Esophagus squamous epithelium (tissue), 5 donors: ENCODE data around the gene LPP. TPM values are rescaled to one million over a fixed set of nuclear protein-coding genes. Genes with fewer than 3 reads are reported as not detected.

Experiments
- DNase-seq: peaks from one replicate; lab custom pipeline; 2025; lab: John Stamatoyannopoulos, UW
- H3K27ac ChIP-seq, 4 donors: fragments of 200-600 bp; sonication (generic); one replicate each; pipeline ENCODE4 v1.5.1; 2016 to 2019; ENCODE audit warnings: mild to moderate bottlenecking in 1 of 4
- H3K27me3 ChIP-seq, 4 donors: fragments of 200-600 bp; sonication (generic); 1 replicate in 3 of 4; 2 replicates in 1 of 4; pipeline versions ENCODE4 v1.5.1 to v1.6.0; 2017 to 2021; ENCODE audit warnings: antibody characterized with exemption in 1 of 4
- H3K36me3 ChIP-seq, 3 donors: fragments of 200-600 bp; sonication (generic); one replicate each; pipeline ENCODE4 v1.5.1; 2016 to 2019
- H3K4me1 ChIP-seq, 3 donors: fragments of 200-600 bp; sonication (generic); one replicate each; pipeline ENCODE4 v1.5.1; 2017 to 2019
- H3K4me3 ChIP-seq, 4 donors: fragments of 200-600 bp; sonication (generic); 1 replicate in 3 of 4; 2 replicates in 1 of 4; pipeline ENCODE4 v1.5.1; 2016 to 2019; ENCODE audit warnings: mild to moderate bottlenecking in 2 of 4, moderate library complexity in 1 of 4
- H3K9me3 ChIP-seq, 3 donors: fragments of 200-600 bp; sonication (generic); one replicate each; pipeline ENCODE4 v1.5.1; 2016 to 2019
- CTCF ChIP-seq, 6 experiments: fragments of 450-650 bp in 4 of 6; fragments of 200-600 bp in 2 of 6; sonication (generic) in 2 of 6; IDR thresholded peaks; one replicate each; pipeline ENCODE4 v1.5.1; 2016 to 2019; ENCODE audit warnings: antibody characterized with exemption in 6 of 6, mild to moderate bottlenecking in 4 of 6, moderate library complexity in 4 of 6
- POLR2A ChIP-seq, 4 donors: fragments of 450-650 bp; IDR thresholded peaks; one replicate each; pipeline ENCODE4 v1.6.1; 2017; ENCODE audit warnings: antibody characterized with exemption in 4 of 4, mild to moderate bottlenecking in 4 of 4, moderate library complexity in 3 of 4
- WGBS, 2 donors: methylation state at CpG; one replicate each; pipeline ENCODE4 v1.1.5; 2018; 5-methylcytosine and 5-hydroxymethylcytosine counted together
- intact Hi-C: fragments of 100-400 bp; cut with DNase I; formaldehyde crosslinking; loops from one replicate; pipeline ENCODE4 v1.15.0; 2022
- total RNA-seq, 4 donors: library from RNA; depleted of rRNA; stranded (reverse); fragments of >200 nt; gene quantifications; one replicate each; pipeline ENCODE4 v1.1.0, GENCODE V29; 2016
- donor health status: DM: yes; HTN: yes; CAD: no.

The LPP gene
- total RNA-seq, 4 donors from 2014 or later = 41.4 to 369 (median 97.3) TPM

GRCh38 chr3:188231456-188231855 lies 77.5 kb downstream of the LPP start:
- H3K9me3 ChIP-seq = no peaks in the 10 kb centered on the region
- peak overlapping the region; percentile 22 to 76 (median 70) for H3K27ac ChIP-seq
- TF ChIP-seq POLR2A (IDR thresholded peaks at IDR 0.05) = no peak
- no peak for TF ChIP-seq CTCF (IDR thresholded peaks at IDR 0.05)
- H3K4me1 ChIP-seq = peaks cover 0 to 48% (median 0%) of the 10 kb centered on the region in 3 donors
- DNase-seq = no peak
- H3K27me3 ChIP-seq = no peaks in the 10 kb centered on the region
- no peak overlapping the region for H3K4me3 ChIP-seq
- WGBS, 2 donors = 76 to 82% methylated on average over 3 to 8 of the region's 8 CpGs
- H3K36me3 ChIP-seq = peaks cover 0 to 29% (median 0%) of the 10 kb centered on the region in 3 donors
- intact Hi-C loops = no loop called here

GRCh38 chr3:188232656-188233055 lies 78.7 kb downstream of the LPP start:
- Histone ChIP-seq H3K27ac (peak overlapping the region in 3 of 4 donors; percentile 50 to 72 (median 67)), H3K27me3 (no peaks in the 10 kb centered on the region), H3K36me3 (peaks cover 0 to 23% (median 0%) of the 10 kb centered on the region in 3 donors), H3K4me3 (no peak overlapping the region), H3K9me3 (no peaks in the 10 kb centered on the region), H3K4me1 (peaks cover 0 to 43% (median 0%) of the 10 kb centered on the region in 3 donors)
- TF ChIP-seq POLR2A (IDR thresholded peaks at IDR 0.05) = no peak
- no peak for TF ChIP-seq CTCF (IDR thresholded peaks at IDR 0.05)
- intact Hi-C loops = no loop called here
- DNase-seq = no peak
- WGBS, 2 donors = 38 to 47% methylated on average over 2 of the region's 2 CpGs

- Histone ChIP-seq H3K36me3 (peaks cover 0 to 17% (median 0%) of the 10 kb centered on the region in 3 donors), H3K9me3 (no peaks in the 10 kb centered on the region), H3K4me3 (no peak overlapping the region), H3K27ac (peak overlapping the region; percentile 4 to 72 (median 58)), H3K27me3 (no peaks in the 10 kb centered on the region), H3K4me1 (peaks cover 0 to 36% (median 0%) of the 10 kb centered on the region in 3 donors)
- DNase-seq = no peak
- TF ChIP-seq CTCF (IDR thresholded peaks at IDR 0.05) (no peak), POLR2A (IDR thresholded peaks at IDR 0.05) (no peak)
- intact Hi-C loops = no loop called here
- WGBS, 2 donors = 24 to 26% methylated on average over 1 of the region's 1 CpG
Measured at GRCh38 chr3:188233320-188233719, 79.4 kb downstream of the LPP start.

GRCh38 chr3:188234132-188234531 lies 80.2 kb downstream of the LPP start:
- WGBS, 2 donors = 95 to 96% methylated on average over 3 of the region's 3 CpGs
- H3K4me1 ChIP-seq = peaks cover 0 to 31% (median 0%) of the 10 kb centered on the region in 3 donors
- no peak for DNase-seq

More at GRCh38 chr3:188234132-188234531, 80.2 kb downstream of the LPP start:
- Histone ChIP-seq H3K27ac (peak overlapping the region in 3 of 4 donors; percentile 33 to 72 (median 67)), H3K9me3 (no peaks in the 10 kb centered on the region), H3K4me3 (no peak overlapping the region), H3K36me3 (peaks cover 0 to 13% (median 0%) of the 10 kb centered on the region in 3 donors), H3K27me3 (no peaks in the 10 kb centered on the region)
- intact Hi-C loops = no loop called here
- TF ChIP-seq CTCF (IDR thresholded peaks at IDR 0.05) = no peak
- no peak for TF ChIP-seq POLR2A (IDR thresholded peaks at IDR 0.05)
